C4-2B (cell line): ENCODE results near the gene TRAPPC12.

Experiments
- ZFX ChIP-seq: fragments of 450-650 bp; IDR thresholded peaks from 2 replicates; pipeline ENCODE4 v1.6.1; 2017
- TF ChIP-seq, protein P1 (sequence below): fragments of 450-650 bp; conservative IDR thresholded peaks from 2 replicates; pipeline ENCODE4 v1.5.1; 2017; ENCODE audit warnings: mild to moderate bottlenecking

GRCh38 chr2:3442185-3442584, 62.7 kb downstream of the TRAPPC12 start:
- TF ChIP-seq, protein P1, sequence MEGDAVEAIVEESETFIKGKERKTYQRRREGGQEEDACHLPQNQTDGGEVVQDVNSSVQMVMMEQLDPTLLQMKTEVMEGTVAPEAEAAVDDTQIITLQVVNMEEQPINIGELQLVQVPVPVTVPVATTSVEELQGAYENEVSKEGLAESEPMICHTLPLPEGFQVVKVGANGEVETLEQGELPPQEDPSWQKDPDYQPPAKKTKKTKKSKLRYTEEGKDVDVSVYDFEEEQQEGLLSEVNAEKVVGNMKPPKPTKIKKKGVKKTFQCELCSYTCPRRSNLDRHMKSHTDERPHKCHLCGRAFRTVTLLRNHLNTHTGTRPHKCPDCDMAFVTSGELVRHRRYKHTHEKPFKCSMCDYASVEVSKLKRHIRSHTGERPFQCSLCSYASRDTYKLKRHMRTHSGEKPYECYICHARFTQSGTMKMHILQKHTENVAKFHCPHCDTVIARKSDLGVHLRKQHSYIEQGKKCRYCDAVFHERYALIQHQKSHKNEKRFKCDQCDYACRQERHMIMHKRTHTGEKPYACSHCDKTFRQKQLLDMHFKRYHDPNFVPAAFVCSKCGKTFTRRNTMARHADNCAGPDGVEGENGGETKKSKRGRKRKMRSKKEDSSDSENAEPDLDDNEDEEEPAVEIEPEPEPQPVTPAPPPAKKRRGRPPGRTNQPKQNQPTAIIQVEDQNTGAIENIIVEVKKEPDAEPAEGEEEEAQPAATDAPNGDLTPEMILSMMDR = no peak
- TF ChIP-seq ZFX = no peak
